Measurements from ENCODE around the gene EXD3.

EXD3 gene

DNA sequence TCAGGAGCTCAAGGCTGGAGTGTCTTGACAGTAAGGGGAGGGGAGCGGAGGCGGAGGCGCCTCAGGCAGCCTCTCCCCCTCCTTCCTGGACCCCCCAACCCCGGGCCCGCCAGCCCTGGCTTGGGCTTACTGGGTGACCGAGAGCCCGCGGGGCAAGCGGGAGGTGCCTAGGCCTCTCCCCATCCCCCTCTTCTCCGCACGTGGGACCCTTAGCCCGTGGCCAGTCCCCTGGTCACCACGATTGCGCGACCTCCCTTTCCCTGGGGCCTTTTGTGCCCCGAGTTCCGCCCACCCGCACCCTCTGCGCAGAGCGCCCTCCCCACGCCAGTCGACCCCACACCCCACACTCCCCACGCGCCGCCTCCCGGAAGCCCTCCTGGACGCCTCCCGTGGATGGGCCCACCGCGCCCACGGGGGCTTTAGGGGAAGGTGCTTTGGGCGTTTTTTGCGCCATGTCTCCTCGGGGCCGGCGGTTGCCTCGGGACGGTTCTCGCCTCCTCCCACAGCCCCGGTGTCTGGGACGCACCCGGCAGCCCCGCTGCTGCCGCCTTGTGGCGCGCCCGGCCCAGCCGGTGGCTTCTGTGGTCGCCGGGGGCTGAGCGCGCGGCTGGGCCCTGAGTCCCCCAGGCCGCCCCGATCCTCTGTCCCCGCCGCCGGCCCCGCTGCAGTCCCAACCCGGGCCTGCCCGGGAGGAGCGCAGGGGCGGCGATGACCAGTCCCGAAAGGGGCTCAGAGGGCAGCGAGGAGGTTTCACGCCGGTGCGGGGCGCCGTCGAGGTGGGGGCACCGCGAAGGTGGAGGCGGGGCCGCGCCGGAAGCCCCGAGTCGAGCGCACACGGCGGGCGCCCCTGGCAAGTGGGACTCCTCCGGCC, 142.3 kb downstream of the EXD3 start:
- peak; percentile 62 for DNase-seq

DNA sequence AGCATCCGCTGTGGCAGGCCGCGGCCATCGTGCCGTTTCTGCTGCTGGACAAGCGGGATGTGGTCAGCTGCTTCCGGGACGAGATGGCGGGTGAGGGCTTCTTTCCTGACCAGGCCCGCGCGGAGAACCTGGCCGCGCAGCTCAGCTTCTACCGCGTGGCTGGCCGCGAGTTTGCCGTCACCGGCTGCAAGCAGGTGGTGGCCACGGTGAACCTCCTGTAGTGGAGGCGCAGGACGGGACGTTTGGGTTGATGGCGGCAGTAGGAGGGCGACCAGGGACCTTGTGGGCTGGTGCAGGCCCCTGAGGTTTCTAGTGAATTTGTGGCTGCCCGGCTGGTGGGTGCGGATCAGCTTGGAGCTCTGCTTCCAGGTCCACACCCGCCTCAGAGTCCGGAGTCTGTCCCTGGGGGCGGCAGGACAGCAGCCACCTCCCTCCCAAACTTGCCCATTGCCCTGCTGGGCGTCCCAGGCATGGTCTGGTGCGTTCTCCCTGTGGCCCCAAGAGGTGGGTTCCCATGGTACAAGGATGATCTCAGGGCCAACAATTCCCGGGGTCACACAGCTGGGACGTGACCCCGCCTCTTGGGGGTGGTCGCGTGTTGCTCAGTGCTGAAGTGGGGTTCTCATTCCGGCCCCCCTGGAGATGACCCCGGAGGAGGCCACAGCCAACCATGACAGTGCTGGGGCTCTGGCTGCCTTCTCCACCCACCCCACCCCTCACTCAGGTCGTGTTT, 143.1 kb downstream of the EXD3 start:
- no peak for DNase-seq

DNA sequence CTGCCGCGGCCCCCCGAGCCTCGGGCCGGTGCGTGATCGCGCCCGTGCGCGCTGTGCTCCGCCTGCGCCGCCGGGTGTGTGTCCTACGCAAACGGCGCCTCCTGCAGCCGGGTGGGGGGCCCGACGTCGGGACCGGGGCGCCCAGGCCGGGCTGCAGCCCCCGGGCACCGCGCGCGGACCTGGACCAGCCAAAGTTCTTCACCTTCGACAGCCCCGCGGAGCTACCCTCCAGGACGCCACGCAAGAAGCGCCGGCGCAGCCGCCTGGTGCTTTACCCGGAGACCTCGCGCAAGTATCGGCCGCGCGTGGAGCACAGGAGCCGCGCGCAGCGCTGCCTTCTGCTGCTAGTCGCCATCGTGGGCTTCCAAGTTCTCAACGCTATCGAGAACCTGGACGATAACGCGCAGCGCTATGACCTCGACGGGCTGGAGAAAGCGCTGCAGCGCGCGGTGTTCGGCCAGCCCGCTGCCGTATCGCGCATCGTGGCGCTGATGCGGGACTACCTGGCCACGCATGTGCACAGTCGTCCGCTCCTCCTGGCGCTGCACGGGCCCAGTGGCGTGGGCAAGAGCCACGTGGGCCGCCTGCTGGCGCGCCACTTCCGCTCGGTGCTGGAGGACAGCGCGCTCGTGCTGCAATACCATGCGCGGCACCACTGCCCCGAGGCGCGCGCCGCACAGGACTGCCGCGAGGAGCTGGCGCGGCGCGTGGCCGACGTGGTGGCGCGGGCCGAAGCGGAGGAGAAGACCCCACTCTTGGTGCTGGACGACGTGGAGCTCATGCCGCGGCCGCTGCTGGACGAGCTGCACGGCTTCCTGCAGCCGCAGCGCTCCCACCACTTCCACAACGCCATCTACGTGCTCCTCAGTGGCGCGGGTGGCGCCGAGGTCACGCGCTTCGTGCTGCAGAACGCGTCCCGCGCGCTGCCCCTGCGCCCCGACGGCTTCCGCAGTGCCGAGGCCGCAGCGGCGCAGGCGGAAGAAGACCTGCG, 143.9 kb downstream of the EXD3 start:
- no peak for DNase-seq

DNA sequence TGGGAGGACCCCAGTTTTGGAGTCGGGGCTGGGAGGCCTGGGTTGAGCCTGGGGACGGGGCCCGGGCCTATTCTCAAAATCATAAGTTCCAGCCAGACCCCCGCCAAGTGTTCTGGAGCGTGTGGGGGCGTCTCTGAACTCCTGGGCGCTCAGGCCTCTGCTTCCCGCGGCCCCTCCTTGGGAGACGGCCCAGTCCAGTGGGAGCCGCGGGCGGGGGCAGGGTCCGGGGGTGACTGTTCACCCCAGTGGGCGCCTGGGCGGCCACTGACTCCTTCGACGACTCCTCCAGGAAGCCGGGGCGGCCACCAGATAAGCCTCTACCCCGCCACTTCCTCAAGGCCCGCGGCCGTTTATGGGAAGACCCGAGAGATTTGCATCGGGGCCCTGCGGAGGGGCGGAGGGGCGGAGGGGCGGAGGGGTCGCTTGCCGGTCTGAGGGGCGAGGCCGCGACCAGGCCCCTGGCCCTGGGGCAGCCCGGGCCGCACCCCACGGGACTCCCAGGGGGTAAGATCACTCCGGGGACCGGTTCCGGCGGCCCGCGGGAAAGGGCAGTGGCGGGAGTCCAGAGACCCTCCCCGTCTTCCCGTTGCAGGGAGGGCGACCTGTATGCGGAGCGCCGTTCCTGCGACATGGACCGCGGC, 144.8 kb downstream of the EXD3 start:
- DNase-seq: peak; percentile 87

DNA sequence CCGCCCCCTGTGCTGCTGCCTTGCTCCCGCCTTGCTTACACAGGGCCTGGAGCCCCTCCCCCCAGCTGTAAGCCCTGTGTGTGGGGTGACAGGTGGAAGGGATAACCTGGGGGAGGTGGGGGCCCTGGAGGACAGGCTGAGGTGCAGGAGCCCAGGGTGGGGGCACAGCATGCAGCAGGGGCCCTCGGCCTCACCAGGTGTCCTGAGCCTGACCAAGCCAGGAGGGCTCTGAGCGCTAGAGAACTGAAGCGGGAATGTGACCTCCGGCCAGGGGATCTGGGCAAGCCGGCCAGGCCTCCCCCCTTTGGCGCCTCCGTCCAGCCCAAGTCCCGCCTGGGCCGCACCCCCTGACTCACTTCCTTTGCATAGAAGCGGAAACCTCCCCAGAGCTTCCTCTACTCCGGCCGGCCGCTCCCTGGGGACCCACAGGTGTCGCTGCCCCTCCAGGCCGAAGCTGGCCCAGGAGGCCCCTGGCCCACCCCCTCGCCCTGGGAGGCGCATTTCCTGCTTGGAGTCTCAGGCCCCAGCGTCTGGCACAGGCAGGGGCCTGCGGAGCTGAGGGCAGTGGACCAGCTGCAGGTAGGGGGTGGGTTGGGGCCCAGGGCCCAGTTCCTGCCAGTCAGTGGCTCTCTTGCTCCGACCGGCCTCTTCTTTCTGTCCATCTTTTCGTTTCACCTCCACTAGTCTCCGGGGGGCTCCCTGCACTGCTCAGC, 145.5 kb downstream of the EXD3 start, which contains the start of gene TOR4A:
Gene TOR4A (plus strand): TSS at position 398 of the 713 bp plus-strand sequence. CDS start 964 bp downstream, outside the sequence.
- peak; percentile 95 for DNase-seq

DNA sequence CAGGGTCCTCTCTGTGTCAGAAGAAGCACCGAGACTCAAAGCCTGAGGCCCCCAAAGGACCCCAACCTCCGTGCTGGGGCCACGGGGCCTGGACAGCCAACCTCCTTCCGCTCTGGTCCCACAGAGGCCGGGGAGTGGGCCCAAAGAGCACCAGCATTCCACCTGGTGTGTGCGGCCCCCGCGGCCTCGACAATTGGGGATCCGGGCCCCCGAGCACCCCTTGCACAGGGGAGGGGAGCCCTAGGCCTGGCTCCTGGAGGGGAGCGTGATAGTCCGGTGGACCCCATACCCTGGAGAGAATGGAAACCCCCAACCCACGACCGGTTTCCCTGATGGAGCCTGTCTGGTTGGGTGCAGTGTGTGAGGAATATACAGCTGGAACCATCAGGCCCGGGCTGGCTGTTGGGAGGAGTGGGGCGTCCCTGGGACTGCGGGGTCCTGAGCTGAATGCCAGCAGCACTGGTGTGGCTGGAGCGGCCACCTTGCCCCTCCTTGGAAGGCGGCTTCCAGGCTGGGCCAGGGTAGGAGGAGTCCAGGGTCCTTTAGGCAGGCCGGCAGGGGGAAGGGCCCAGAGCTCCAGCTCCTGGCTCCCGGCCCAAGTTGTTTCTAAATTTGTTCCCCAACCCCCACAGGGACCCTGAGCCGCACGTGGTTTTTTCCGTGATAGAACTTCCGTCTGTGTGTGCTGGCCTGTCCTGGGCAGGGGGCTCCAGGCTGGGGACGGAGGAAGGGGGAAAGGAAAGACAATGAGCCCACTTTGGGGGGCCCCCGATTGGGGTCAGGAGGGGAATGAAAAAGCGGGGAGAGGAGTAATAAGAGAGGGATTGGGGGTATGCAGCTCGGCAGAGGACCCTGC, 146.3 kb downstream of the EXD3 start:
- peak; percentile 93 for DNase-seq

DNA sequence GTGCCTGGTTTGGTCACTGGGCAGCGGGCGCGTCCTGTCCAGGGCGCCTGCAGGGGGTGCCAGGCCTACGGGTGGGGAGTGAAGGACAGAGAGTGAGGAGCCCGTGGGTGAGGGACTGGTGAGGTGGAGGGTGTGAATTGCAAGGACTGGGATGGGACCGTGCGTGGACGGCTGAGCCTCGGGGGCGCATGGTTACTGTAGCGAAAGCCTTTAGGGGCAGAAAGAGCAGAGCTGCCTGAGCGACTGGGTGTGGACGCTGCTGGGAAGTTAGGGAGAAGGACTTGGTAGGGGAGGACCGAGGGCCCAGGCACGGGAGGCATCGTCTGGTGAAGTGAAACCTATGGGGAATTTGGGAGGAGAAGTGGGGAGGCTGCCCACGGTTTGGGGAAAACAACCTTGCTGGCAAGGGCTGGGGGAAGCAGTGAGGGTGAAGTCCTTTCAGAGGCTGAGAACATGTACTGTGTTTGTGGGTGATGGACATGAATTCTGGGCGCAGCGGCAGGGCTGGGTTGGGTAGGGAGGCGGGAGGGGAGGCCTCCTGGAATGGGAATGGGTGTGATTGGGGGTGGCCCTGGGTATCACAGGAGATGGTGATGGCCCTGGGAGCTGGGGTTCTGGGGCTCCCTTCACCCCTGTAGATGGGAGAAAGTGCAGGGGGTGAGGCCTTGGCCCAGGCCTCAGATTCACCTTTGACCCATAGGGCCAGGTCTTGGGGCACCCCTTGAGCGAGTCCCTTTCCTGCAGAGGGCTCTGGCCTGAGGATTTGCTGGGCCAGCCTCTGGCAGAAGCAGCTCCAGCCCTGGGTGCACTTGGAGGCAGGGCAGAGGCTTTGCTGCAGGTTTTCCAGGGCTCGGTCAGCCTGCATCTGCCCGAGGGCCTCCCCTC, 147.1 kb downstream of the EXD3 start:
- no peak for DNase-seq

GRCh38 chr9:137275203-137275587, 147.8 kb downstream of the EXD3 start:
- no peak for DNase-seq

DNA sequence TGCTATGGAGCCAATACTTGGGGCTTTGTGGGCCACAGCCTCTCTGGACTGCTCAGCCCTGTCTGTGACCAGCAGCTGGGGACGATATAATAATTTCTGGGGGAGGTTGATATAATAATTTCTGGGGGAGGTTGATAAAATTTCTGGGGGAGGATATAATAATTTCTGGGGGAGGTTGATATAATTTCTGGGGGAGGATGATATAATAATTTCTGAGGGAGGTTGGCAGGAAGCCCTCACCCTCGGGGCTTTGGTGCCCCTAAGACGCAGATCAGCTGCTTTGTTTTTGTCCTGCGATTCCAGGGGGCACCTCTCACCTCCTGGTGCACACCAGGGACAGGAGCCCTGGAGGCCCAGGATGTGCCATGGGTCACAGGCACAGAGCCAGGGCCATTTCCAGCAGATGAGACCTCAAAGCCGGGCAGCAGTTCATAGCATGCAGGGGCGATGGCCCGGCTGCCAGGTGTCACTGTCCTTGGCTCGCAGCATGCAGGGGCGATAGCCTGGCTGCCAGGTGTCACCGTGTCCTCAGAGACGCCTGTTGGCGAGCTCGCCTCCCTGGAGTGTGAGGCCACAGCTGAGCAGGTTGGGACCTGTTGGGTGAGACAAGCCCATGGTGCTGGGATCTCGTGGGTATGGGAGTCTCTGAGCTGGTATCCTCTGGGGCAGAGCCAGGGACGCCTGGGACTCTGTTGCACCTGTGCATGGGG, 149.2 kb downstream of the EXD3 start:
- DNase-seq: no peak

- no peak for DNase-seq
Observed at GRCh38 chr9:137273095-137273490, 149.9 kb downstream of the EXD3 start.

DNA sequence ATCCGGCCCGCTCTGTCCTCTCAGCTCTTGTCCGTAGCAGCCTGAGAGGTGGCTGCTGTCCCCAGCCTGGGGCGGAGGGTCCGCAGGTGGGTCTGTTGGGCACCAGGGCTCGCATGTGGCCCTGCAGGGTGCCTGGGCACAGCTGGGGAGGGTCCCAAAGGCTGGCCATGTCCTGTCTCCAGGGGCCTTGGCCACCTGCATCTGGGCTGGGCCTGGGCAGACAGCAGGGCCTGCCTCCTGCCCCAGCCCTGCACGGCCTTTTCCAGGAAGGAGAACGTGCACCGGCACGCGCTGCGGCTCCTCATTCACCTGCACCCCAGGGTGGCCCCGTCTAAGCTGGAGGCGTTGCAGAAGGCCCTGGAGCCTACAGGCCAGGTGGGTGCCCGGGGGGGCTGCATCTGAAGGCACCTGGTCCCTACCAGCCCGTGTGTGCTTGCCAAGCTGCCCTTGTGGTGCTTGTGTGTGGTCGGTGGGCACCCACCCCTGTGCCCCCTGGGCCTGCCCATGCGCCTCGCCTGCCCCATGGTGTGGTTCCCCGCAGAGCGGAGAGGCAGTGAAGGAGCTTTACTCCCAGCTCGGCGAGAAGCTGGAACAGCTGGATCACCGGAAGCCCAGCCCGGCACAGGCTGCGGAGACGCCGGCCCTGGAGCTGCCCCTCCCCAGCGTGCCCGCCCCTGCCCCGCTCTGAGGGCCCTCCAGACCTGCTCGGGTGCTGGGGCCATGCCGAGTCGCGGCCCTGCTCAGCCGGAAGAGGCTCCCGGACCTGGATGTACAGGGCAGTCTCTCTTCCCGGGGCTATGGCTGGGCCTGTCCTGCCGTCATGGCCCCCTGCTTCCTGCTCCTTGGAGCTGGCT, 150.5 kb downstream of the EXD3 start:
- DNase-seq: no peak

DNA sequence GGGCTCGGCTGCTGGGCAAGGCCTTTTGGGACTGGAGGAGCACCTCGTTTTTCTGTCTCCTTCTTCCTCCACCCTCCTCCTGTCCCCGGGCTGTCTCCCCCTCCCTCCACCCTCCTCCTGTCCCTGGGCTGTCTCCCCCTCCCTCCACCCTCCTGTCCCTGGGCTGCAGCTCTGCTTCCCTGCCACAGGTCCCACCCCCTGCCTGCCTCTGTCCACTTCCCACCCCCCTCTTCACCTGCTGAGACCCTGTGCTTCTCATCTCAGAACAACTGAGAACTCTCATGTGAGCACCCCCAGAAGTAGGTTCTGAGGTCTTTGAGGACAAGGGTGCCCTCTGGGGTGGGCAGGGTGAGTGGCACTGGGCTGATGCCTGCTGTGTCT, 151.3 kb downstream of the EXD3 start:
- DNase-seq: no peak

DNA sequence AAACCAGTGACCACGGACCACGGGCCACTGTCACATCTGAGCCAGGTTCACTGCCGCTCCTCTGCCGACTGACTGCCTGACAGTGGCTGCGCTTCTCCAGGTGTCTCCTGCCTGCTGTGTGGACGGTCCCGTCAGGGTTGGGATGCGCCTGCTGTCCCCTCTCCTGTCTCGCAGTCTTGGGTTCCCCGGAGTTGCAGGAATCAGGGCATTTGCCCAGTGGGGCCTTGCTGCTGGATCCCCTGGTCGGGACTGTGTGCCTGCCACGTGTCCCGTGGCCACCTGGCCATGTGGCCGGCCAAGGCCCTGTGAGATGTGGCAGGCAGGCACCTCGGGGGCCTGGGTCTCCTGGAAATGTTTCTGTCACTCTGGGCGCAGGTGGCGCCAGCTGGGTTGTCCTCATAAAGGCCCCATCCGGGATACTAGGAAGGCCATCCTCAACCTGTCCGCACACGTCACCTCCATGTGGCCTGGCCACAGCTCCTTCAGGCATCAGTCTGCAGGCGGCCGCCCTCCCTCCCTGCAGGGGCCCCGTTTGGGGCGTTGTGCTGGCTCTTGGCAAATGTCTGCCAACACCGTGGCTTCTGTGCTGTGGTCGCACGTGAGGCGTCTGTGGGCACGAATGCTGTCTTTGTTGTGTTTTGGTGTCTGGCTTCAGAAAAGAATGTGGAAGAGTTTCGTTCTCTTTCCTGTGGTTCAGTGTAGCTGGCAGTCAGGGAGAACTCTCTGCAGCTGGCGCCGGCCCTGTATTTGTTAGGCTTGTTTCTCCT, 151.8 kb downstream of the EXD3 start:
- DNase-seq: peak; percentile 69

DNA sequence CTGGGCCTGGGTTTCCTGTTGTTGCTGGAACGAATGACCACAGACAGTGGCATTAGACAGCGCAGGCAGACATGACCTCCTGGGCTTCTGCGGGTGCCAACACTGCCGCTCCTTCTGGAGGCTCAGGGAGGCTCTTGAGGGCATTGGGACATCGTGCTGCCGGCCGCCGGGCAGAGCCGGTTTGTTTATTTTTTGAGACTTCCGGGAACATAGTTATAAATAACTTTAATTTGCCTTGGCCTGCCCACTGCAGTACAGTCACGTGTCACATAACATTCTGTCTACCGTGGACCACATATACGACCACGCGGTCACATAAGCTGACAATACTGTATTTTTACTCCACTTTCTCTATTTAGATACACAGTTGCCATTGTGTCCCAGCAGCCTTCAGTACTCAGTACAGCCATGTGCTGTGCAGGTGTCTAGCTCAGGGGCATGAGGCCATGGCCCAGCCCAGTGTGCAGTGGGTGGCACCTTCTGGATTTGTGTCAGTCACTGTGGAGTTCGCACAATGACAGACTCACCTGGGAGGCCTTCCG, 153.7 kb downstream of the EXD3 start:
- no peak for DNase-seq

- DNase-seq: no peak
Observed at GRCh38 chr9:137268538-137269201, 154.3 kb downstream of the EXD3 start.

GRCh38 chr9:137267933-137268355, 155.0 kb downstream of the EXD3 start:
- no peak for DNase-seq
